ENCODE measurements around the gene KRTAP4-8. TPM values are rescaled to one million over a fixed set of nuclear protein-coding genes. Genes with fewer than 3 reads are reported as not detected.
"Not testable (repeated sequence)": the region's sequence is repeated elsewhere in the genome, so short reads cannot be mapped to it uniquely, and the experiment has no call there.

KRTAP4-8 gene
- polyA plus RNA-seq, 1 donor: not detected

DNA sequence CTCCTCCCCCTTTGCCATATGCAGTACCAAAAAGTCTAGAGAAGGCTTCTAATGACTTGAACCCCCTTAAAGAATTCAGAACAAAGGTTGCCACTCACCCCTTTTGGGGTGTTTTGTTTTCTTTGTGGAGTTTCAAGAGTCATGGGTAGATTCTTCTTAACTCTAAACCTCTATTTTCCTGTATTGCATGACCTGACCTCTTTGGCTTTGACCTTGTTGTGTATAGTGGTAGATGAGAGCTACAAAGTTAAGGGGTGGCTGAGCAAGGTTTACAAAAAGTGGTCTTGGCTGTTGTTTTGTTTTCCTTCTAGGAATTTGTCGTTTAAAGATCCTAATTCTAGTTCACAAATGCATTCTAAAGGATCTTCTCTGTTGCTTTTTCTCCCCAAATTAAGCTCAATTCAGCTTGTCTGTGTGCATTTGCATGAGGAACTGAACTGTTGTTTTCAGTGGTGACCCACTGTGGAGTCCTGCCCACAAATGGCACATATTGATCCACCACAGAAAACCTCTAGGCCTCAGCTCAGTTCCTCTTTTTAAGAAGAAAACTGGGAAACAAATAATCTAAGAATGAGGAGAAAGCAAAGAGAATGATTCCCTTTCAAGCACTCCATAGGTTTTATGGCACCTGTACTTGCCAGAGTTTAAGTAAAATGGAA is 10.9 kb upstream of the KRTAP4-8 start:
- not testable (repeated sequence) for H3K9me3 ChIP-seq (ENCODE audit: control insufficient read depth, low read depth, low read length)

DNA sequence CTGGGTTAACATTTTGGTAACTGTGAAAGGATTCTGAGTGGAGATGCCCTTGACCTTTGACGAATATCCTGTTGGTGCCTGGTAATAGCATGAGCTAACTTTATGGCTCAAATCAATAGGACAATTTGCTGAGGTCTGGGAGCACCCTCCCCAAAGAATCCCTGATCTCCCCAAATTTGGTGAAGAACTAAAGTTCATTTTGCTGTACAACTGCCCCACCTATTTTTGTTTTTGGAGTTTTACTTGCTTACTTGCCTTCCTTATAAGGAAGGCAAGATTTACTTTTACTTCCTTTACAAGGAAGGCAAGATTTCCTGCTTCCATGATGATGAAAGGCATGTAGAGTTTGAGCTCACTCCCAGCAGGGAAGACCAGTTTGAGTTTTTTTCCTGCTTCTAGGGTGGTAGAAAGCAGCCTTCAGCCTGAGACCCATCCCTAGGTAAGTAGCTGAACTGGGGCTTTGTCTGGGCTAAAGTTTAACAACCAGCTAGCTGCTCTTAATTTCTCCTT is 10.1 kb upstream of the KRTAP4-8 start:
- no peak for DNase-seq
- H3K4me1 ChIP-seq (ENCODE audit: control insufficient read depth, insufficient read depth, low read length): no peaks in the 10 kb centered on the region
- H3K9me3 ChIP-seq (ENCODE audit: control insufficient read depth, low read depth, low read length): no peaks in the 10 kb centered on the region
- no peak overlapping the region for H3K4me3 ChIP-seq (ENCODE audit: low read length)
- H3K27ac ChIP-seq (ENCODE audit: low read length): no peak overlapping the region
- H3K36me3 ChIP-seq (ENCODE audit: control insufficient read depth, insufficient read depth, low read length): no peaks in the 10 kb centered on the region
- no CpG with 5 or more reads among the region's 1 CpG for WGBS (ENCODE audit: insufficient coverage, low lambda C conversion rate)
- peaks cover 4% of the 10 kb centered on the region for H3K27me3 ChIP-seq (ENCODE audit: control insufficient read depth, insufficient read depth, low read length)

More for the DNA sequence above, 10.9 kb upstream of the KRTAP4-8 start:
- not testable (repeated sequence) for H3K36me3 ChIP-seq (ENCODE audit: control insufficient read depth, insufficient read depth, low read length); H3K27ac ChIP-seq (ENCODE audit: low read length); DNase-seq; H3K4me3 ChIP-seq (ENCODE audit: low read length); H3K4me1 ChIP-seq (ENCODE audit: control insufficient read depth, insufficient read depth, low read length); H3K27me3 ChIP-seq (ENCODE audit: control insufficient read depth, insufficient read depth, low read length)
- 80% methylated on average over 1 of the region's 1 CpG for WGBS (ENCODE audit: insufficient coverage, low lambda C conversion rate)

DNA sequence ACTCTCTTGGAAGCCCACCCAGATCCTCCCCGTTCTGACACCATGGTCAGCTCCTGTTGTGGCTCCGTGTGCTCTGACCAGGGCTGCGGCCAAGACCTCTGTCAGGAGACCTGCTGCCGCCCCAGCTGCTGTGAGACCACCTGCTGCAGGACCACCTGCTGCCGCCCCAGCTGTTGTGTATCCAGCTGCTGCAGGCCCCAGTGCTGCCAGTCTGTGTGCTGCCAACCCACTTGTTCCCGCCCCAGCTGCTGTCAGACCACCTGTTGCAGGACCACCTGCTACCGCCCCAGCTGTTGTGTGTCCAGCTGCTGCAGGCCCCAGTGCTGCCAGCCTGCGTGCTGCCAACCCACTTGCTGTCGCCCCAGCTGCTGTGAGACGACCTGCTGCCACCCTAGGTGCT is 7.4 kb upstream of the KRTAP4-8 start, which contains the start of gene KRTAP4-9:
Gene KRTAP4-9 (plus strand): TSS at position 43 of the 400 bp plus-strand sequence. CDS start 0 bp downstream, at position 43.
- no CpG with 5 or more reads among the region's 10 CpGs for WGBS (ENCODE audit: insufficient coverage, low lambda C conversion rate)

DNA sequence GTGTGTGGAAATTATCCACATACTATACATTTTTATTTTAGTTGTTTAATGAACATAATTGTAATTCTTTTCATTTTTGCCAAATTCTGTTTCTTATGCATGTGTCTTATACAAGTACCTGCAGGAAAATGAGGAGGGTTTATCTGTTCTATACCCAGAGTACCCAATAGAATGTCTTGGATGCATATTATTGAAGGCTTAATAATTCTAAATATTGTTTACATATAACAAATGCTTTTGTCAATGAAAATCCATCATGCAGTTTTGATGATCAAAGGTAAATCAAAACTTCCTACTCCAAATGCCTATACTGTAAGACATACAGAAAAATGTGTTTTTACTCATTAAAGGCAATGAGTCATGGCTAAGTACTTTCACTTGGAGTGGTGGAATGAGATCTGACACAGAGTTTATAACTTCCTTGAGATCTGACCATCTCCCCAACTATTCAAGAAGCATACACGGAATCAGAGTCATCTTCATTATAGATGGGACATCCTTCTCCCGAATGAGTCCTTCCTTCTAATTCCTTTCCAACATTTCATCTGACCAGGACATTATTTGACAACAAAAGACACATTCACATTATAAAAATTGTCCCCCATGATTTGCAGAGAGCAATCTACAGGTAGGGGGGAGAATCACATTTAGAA is 6.6 kb upstream of the KRTAP4-8 start:
- H3K9me3 ChIP-seq (ENCODE audit: control insufficient read depth, low read depth, low read length); H3K4me3 ChIP-seq (ENCODE audit: low read length); H3K27ac ChIP-seq (ENCODE audit: low read length); DNase-seq; H3K4me1 ChIP-seq (ENCODE audit: control insufficient read depth, insufficient read depth, low read length); H3K36me3 ChIP-seq (ENCODE audit: control insufficient read depth, insufficient read depth, low read length); H3K27me3 ChIP-seq (ENCODE audit: control insufficient read depth, insufficient read depth, low read length): not testable (repeated sequence)
- WGBS (ENCODE audit: insufficient coverage, low lambda C conversion rate): no CpG with 5 or more reads among the region's 2 CpGs

More for the DNA sequence above, 7.4 kb upstream of the KRTAP4-8 start, which contains the start of gene KRTAP4-9:
- H3K4me3 ChIP-seq (ENCODE audit: low read length); DNase-seq; H3K4me1 ChIP-seq (ENCODE audit: control insufficient read depth, insufficient read depth, low read length); H3K36me3 ChIP-seq (ENCODE audit: control insufficient read depth, insufficient read depth, low read length); H3K9me3 ChIP-seq (ENCODE audit: control insufficient read depth, low read depth, low read length); H3K27me3 ChIP-seq (ENCODE audit: control insufficient read depth, insufficient read depth, low read length); H3K27ac ChIP-seq (ENCODE audit: low read length): not testable (repeated sequence)

GRCh38 chr17:41103896-41104295 is 6.0 kb upstream of the KRTAP4-8 start:
- Histone ChIP-seq H3K36me3 (ENCODE audit: control insufficient read depth, insufficient read depth, low read length) (no peaks in the 10 kb centered on the region), H3K4me3 (ENCODE audit: low read length) (no peak overlapping the region), H3K27ac (ENCODE audit: low read length) (no peak overlapping the region), H3K27me3 (ENCODE audit: control insufficient read depth, insufficient read depth, low read length) (peaks cover 4% of the 10 kb centered on the region), H3K4me1 (ENCODE audit: control insufficient read depth, insufficient read depth, low read length) (no peaks in the 10 kb centered on the region), H3K9me3 (ENCODE audit: control insufficient read depth, low read depth, low read length) (no peaks in the 10 kb centered on the region)
- DNase-seq: no peak
- WGBS (ENCODE audit: insufficient coverage, low lambda C conversion rate): no CpG with 5 or more reads among the region's 1 CpG

DNA sequence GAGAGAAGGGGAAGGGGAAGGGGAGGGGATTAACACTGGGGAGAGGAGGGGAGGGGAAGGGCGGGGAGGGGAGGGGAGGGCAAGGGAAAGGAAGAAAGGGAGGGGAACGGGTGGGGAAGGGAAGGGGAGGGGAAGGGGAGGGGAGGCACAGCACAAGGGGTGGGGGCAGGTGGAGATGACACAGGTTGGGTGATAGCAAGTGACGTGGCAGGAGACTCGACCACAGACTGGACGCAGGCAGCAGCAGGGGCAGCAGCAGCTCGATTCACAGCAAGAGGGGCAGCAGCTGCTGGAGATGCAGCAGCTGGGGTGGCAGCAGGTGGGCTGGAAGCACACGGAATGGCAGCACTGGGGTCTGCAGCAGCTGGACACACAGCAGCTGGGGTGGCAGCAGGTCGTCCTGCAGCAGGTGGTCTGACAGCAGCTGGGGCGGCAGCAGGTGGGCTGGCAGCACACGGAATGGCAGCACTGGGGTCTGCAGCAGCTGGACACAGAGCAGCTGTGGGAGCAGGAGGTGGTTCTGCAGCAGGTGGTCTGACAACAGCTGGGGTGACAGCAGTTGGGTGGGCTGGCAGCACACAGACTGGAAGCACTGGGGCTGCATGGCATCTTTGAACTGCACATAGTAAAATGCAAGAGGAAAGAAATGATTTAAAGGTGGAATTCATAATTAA is 3.8 kb upstream of the KRTAP4-8 start, which contains the start of gene KRTAP4-16:
Gene KRTAP4-16 (minus strand): TSS at position 624 of the 674 bp plus-strand sequence. CDS start 0 bp downstream, at position 624.
- H3K4me1 ChIP-seq (ENCODE audit: control insufficient read depth, insufficient read depth, low read length): no peaks in the 10 kb centered on the region
- no peak for DNase-seq
- WGBS (ENCODE audit: insufficient coverage, low lambda C conversion rate): no CpG with 5 or more reads among the region's 10 CpGs
- H3K27me3 ChIP-seq (ENCODE audit: control insufficient read depth, insufficient read depth, low read length): no peaks in the 10 kb centered on the region
- H3K36me3 ChIP-seq (ENCODE audit: control insufficient read depth, insufficient read depth, low read length): no peaks in the 10 kb centered on the region
- no peak within 1 kb of the TSS for H3K27ac ChIP-seq (ENCODE audit: low read length)
- no peaks in the 10 kb centered on the region for H3K9me3 ChIP-seq (ENCODE audit: control insufficient read depth, low read depth, low read length)
- H3K4me3 ChIP-seq (ENCODE audit: low read length): no peak within 1 kb of the TSS

DNA sequence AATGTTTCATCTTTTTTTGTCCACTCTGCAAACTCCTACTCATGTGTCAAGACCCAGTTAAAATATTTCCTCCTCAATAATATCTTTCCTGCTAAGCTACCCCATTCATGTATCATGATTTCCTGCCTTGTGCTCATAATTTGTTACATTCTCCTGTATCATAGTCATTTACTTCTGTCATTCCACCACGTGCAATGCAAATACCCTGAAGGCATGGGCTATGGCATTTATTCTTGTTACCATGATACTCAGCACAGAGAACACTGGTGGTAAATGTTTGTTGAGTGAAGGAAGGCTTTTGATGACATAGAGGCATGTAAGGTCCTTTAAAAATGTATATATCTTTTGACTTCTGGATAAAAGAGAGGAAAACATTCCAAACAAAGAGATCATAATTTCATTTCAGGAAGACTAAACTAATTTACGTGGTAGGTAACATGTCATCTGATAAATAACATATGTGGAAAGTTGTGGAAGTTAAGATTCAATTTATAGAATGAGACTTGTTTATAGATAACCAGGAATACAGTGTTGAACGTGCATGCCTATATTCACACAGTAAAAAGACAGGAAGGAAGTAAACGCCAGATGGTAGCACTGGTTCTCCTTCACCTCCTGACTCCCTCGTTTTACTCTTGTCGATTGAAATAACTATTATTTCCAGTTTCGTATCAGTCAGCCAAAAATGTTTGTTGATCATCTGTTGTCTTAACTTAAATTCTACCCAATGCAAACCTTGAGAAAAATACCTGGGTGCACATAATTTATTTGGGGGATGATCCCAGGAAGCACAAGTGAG is 1.9 kb upstream of the KRTAP4-8 start:
- DNase-seq; H3K9me3 ChIP-seq (ENCODE audit: control insufficient read depth, low read depth, low read length); H3K27me3 ChIP-seq (ENCODE audit: control insufficient read depth, insufficient read depth, low read length); H3K4me3 ChIP-seq (ENCODE audit: low read length); H3K4me1 ChIP-seq (ENCODE audit: control insufficient read depth, insufficient read depth, low read length); H3K27ac ChIP-seq (ENCODE audit: low read length); H3K36me3 ChIP-seq (ENCODE audit: control insufficient read depth, insufficient read depth, low read length): not testable (repeated sequence)
- no CpG with 5 or more reads among the region's 7 CpGs for WGBS (ENCODE audit: insufficient coverage, low lambda C conversion rate)

- no CpG with 5 or more reads among the region's 6 CpGs for WGBS (ENCODE audit: insufficient coverage, low lambda C conversion rate)
- no peak overlapping the region for H3K27ac ChIP-seq (ENCODE audit: low read length)
- H3K36me3 ChIP-seq (ENCODE audit: control insufficient read depth, insufficient read depth, low read length): no peaks in the 10 kb centered on the region
- no peak overlapping the region for H3K4me3 ChIP-seq (ENCODE audit: low read length)
- peaks cover 3% of the 10 kb centered on the region for H3K27me3 ChIP-seq (ENCODE audit: control insufficient read depth, insufficient read depth, low read length)
- DNase-seq: no peak
- no peaks in the 10 kb centered on the region for H3K9me3 ChIP-seq (ENCODE audit: control insufficient read depth, low read depth, low read length)
- H3K4me1 ChIP-seq (ENCODE audit: control insufficient read depth, insufficient read depth, low read length): no peaks in the 10 kb centered on the region
Measured at GRCh38 chr17:41098481-41098880, 539 bp upstream of the KRTAP4-8 start.

DNA sequence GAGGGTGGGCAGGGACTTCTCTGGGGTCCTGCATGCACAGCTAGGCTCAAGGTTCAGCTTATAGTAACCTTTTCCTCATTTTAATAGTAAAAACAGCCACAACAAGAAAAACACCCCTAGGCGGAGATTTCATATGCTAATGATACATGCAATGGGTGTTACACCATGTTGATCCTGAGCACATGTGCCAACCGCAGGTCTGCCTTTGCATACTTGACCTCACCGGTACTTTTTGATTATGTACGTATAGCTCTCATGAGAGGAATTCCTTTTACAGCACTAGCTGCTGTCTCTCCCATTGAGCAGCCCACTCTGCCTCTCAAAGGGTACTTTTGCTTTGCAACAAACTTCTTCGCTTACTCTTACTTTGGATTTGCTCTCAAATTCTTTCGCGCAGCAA is 1.9 kb downstream of the KRTAP4-8 start:
- Histone ChIP-seq H3K4me1 (ENCODE audit: control insufficient read depth, insufficient read depth, low read length) (no peaks in the 10 kb centered on the region), H3K36me3 (ENCODE audit: control insufficient read depth, insufficient read depth, low read length) (no peaks in the 10 kb centered on the region), H3K27me3 (ENCODE audit: control insufficient read depth, insufficient read depth, low read length) (peaks cover 3% of the 10 kb centered on the region), H3K9me3 (ENCODE audit: control insufficient read depth, low read depth, low read length) (no peaks in the 10 kb centered on the region), H3K27ac (ENCODE audit: low read length) (no peak overlapping the region), H3K4me3 (ENCODE audit: low read length) (no peak overlapping the region)
- DNase-seq: no peak
- WGBS (ENCODE audit: insufficient coverage, low lambda C conversion rate): no CpG with 5 or more reads among the region's 7 CpGs
